ENCODE results near the gene GALP. TPM values are rescaled to one million over a fixed set of nuclear protein-coding genes. Genes with fewer than 3 reads are reported as not detected.
"Not testable (repeated sequence)": the region's sequence is repeated elsewhere in the genome, so short reads cannot be mapped to it uniquely, and the experiment has no call there.

Gene GALP
- total RNA-seq, 1 donor from 2014 or later = not detected

DNA sequence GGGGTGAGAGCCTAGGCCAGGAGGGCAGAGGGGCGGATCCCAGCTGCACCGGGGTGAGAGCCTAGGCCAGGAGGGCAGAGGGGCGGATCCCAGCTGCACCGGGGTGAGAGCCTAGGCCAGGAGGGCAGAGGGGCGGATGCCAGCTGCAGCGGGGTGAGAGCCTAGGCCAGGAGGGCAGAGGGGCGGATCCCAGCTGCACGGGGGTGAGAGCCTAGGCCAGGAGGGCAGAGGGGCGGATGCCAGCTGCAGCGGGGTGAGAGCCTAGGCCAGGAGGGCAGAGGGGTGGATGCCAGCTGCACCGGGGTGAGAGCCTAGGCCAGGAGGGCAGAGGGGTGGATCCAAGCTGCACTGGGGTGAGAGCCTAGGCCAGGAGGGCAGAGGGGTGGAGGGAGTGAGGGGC is 502 bp downstream of the GALP start:
- H3K36me3 Mint-ChIP-seq (ENCODE audit: low read depth); H3K9me3 Mint-ChIP-seq; H3K27ac Mint-ChIP-seq; DNase-seq (ENCODE audit: low spot score); intact Hi-C loops (cut with micrococcal nuclease); H3K27me3 Mint-ChIP-seq (ENCODE audit: low read depth); H3K4me1 Mint-ChIP-seq (ENCODE audit: low read depth); H3K4me3 Mint-ChIP-seq (ENCODE audit: low read depth): not testable (repeated sequence)

- H3K4me3 Mint-ChIP-seq (ENCODE audit: low read depth) = no peak overlapping the region
- DNase-seq (ENCODE audit: low spot score) = no peak
- H3K4me1 Mint-ChIP-seq (ENCODE audit: low read depth) = no peaks in the 10 kb centered on the region
- no peaks in the 10 kb centered on the region for H3K9me3 Mint-ChIP-seq
- no peaks in the 10 kb centered on the region for H3K36me3 Mint-ChIP-seq (ENCODE audit: low read depth)
- H3K27ac Mint-ChIP-seq = no peak overlapping the region
- H3K27me3 Mint-ChIP-seq (ENCODE audit: low read depth) = no peaks in the 10 kb centered on the region
- intact Hi-C loops (cut with micrococcal nuclease) = no loop called here
Observed at GRCh38 chr19:56176881-56177280, 1.1 kb downstream of the GALP start.

- H3K27me3 Mint-ChIP-seq (ENCODE audit: low read depth) = no peaks in the 10 kb centered on the region
- H3K27ac Mint-ChIP-seq = no peak overlapping the region
- H3K9me3 Mint-ChIP-seq = no peaks in the 10 kb centered on the region
- DNase-seq (ENCODE audit: low spot score) = no peak
- no peaks in the 10 kb centered on the region for H3K36me3 Mint-ChIP-seq (ENCODE audit: low read depth)
- H3K4me3 Mint-ChIP-seq (ENCODE audit: low read depth) = no peak overlapping the region
- intact Hi-C loops (cut with micrococcal nuclease) = no loop called here
- H3K4me1 Mint-ChIP-seq (ENCODE audit: low read depth) = no peaks in the 10 kb centered on the region
Observed at GRCh38 chr19:56177564-56178243, 1.9 kb downstream of the GALP start.

DNA sequence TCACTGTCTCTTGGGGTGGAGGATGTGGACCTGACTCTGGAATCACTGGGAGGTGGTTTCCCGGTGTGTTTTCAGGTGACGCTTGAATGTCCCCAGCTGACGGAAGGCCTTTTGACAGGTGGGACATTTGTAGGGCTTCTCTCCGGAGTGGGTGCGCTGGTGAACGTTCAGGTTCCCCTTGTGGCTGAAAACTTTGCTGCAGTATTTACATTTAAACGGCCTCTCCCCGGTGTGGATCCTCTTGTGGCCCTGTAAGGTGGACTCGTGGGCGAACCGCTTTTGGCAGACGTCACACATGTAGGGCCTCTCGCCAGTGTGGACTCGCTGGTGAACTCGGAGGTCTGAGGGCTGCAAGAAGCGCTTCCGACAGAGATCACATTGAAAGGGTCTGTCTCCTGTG is 14.0 kb downstream of the GALP start:
- H3K4me3 Mint-ChIP-seq (ENCODE audit: low read depth) = no peak overlapping the region
- H3K9me3 Mint-ChIP-seq = no peaks in the 10 kb centered on the region
- DNase-seq (ENCODE audit: low spot score) = no peak
- no peaks in the 10 kb centered on the region for H3K36me3 Mint-ChIP-seq (ENCODE audit: low read depth)
- no peak overlapping the region for H3K27ac Mint-ChIP-seq
- no peaks in the 10 kb centered on the region for H3K27me3 Mint-ChIP-seq (ENCODE audit: low read depth)
- H3K4me1 Mint-ChIP-seq (ENCODE audit: low read depth) = no peaks in the 10 kb centered on the region
- intact Hi-C loops (cut with micrococcal nuclease) = no loop called here

GRCh38 chr19:56191115-56191514 is 15.3 kb downstream of the GALP start:
- Mint-ChIP-seq H3K27me3 (ENCODE audit: low read depth) (no peaks in the 10 kb centered on the region), H3K4me3 (ENCODE audit: low read depth) (no peak overlapping the region), H3K9me3 (no peaks in the 10 kb centered on the region), H3K36me3 (ENCODE audit: low read depth) (no peaks in the 10 kb centered on the region), H3K27ac (no peak overlapping the region), H3K4me1 (ENCODE audit: low read depth) (no peaks in the 10 kb centered on the region)
- intact Hi-C loops (cut with micrococcal nuclease) = no loop called here
- no peak for DNase-seq (ENCODE audit: low spot score)

GRCh38 chr19:56191711-56192110 is 15.9 kb downstream of the GALP start:
- Mint-ChIP-seq H3K27ac (no peak overlapping the region), H3K27me3 (ENCODE audit: low read depth) (no peaks in the 10 kb centered on the region), H3K9me3 (no peaks in the 10 kb centered on the region), H3K4me1 (ENCODE audit: low read depth) (no peaks in the 10 kb centered on the region), H3K4me3 (ENCODE audit: low read depth) (no peak overlapping the region), H3K36me3 (ENCODE audit: low read depth) (no peaks in the 10 kb centered on the region)
- intact Hi-C loops (cut with micrococcal nuclease) = no loop called here
- no peak for DNase-seq (ENCODE audit: low spot score)

- H3K27me3 Mint-ChIP-seq (ENCODE audit: low read depth) = no peaks in the 10 kb centered on the region
- H3K9me3 Mint-ChIP-seq = no peaks in the 10 kb centered on the region
- H3K36me3 Mint-ChIP-seq (ENCODE audit: low read depth) = no peaks in the 10 kb centered on the region
- intact Hi-C loops (cut with micrococcal nuclease) = no loop called here
- no peaks in the 10 kb centered on the region for H3K4me1 Mint-ChIP-seq (ENCODE audit: low read depth)
- no peak overlapping the region for H3K4me3 Mint-ChIP-seq (ENCODE audit: low read depth)
- no peak overlapping the region for H3K27ac Mint-ChIP-seq
- DNase-seq (ENCODE audit: low spot score) = no peak
Observed at GRCh38 chr19:56193981-56194640, 18.3 kb downstream of the GALP start.

GRCh38 chr19:56197646-56198045 is 21.8 kb downstream of the GALP start, which contains the start of gene ZSCAN5B:
Gene ZSCAN5B, minus strand, starts transcription at chr19:56197783. Its CDS starts 4,731 bp downstream, at chr19:56193052.
- H3K4me1 Mint-ChIP-seq (ENCODE audit: low read depth); intact Hi-C loops (cut with micrococcal nuclease); H3K36me3 Mint-ChIP-seq (ENCODE audit: low read depth); H3K27ac Mint-ChIP-seq; H3K27me3 Mint-ChIP-seq (ENCODE audit: low read depth); H3K9me3 Mint-ChIP-seq; H3K4me3 Mint-ChIP-seq (ENCODE audit: low read depth); DNase-seq (ENCODE audit: low spot score): not testable (repeated sequence)

GRCh38 chr19:56199687-56200086 is 23.9 kb downstream of the GALP start:
- no peak overlapping the region for H3K4me3 Mint-ChIP-seq (ENCODE audit: low read depth)
- no peak overlapping the region for H3K27ac Mint-ChIP-seq
- H3K4me1 Mint-ChIP-seq (ENCODE audit: low read depth) = no peaks in the 10 kb centered on the region
- intact Hi-C loops (cut with micrococcal nuclease) = no loop called here
- DNase-seq (ENCODE audit: low spot score) = no peak
- H3K36me3 Mint-ChIP-seq (ENCODE audit: low read depth) = no peaks in the 10 kb centered on the region
- no peaks in the 10 kb centered on the region for H3K27me3 Mint-ChIP-seq (ENCODE audit: low read depth)
- no peaks in the 10 kb centered on the region for H3K9me3 Mint-ChIP-seq

DNA sequence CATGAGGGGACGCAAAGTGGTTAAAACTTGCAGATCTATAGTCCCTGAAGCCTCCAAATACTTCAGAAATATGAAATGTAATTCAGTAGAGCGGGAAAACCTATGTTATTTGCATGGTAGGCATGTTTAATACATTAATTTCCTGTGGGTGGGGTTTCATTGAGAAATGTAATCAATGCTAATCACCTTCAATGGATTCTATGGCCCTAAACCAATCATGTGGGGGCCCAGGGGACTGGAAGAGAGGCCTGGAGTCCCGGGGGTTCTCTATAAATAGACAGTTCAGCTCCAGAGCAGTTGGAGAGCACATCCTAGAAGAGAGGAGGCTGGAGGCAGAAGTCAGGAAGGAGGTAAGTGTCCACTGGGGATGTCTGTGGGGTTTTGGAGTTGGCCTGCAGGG is 26.2 kb downstream of the GALP start, which contains the start of gene ZSCAN5C:
TSS of gene ZSCAN5C (plus strand) at position 301 of the 400 bp plus-strand sequence. CDS start 3,641 bp downstream, outside the sequence.
- Mint-ChIP-seq H3K4me3 (ENCODE audit: low read depth) (no peak within 1 kb of the TSS), H3K9me3 (no peaks in the 10 kb centered on the region), H3K36me3 (ENCODE audit: low read depth) (no peaks in the 10 kb centered on the region), H3K4me1 (ENCODE audit: low read depth) (no peaks in the 10 kb centered on the region), H3K27me3 (ENCODE audit: low read depth) (no peaks in the 10 kb centered on the region), H3K27ac (no peak within 1 kb of the TSS)
- intact Hi-C loops (cut with micrococcal nuclease) = no loop called here
- DNase-seq (ENCODE audit: low spot score) = no peak

DNA sequence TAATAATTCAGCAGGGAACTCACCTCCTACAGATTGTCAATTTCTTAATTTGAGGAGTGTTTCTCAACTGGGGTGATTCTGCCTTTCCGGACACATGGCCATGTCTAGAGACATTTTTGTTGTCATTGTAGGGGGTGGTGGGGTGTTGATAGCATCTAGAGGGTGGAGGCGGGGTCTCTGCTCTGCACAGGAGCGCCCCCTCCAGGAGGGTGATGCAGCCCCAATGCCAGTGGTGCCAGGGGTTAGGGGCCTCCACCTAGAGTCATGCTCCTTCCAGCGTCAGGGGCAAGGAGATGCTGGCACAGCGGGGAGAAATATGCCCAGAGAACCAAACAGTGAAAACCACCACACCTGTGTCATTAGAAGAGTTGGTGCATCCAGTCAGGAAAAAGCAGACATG is 31.8 kb downstream of the GALP start:
- H3K4me1 Mint-ChIP-seq (ENCODE audit: low read depth); H3K36me3 Mint-ChIP-seq (ENCODE audit: low read depth); H3K27ac Mint-ChIP-seq; intact Hi-C loops (cut with micrococcal nuclease); H3K9me3 Mint-ChIP-seq; DNase-seq (ENCODE audit: low spot score); H3K27me3 Mint-ChIP-seq (ENCODE audit: low read depth); H3K4me3 Mint-ChIP-seq (ENCODE audit: low read depth): not testable (repeated sequence)

DNA sequence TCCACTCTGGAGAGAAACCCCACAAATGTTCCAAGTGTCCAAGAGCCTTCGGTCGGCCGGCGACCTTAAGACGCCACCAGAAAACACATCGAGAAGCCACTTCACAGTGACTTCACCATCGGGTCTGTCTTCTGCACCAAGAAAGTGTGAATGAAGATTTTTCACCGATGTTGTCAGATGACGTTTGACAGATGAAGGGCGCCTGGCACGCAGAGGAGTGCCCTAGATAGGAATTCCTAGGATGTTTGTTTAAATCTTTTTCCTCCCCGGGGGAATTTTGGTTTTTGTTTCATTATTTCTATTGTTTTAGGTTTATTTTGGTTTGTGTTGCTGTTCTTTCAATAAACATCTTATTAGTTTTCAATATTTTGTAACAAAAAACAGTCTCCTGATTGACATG is 33.3 kb downstream of the GALP start:
- no peak for DNase-seq (ENCODE audit: low spot score)
- no peak overlapping the region for H3K4me3 Mint-ChIP-seq (ENCODE audit: low read depth)
- H3K9me3 Mint-ChIP-seq = no peaks in the 10 kb centered on the region
- no peaks in the 10 kb centered on the region for H3K4me1 Mint-ChIP-seq (ENCODE audit: low read depth)
- H3K27ac Mint-ChIP-seq = no peak overlapping the region
- no peaks in the 10 kb centered on the region for H3K27me3 Mint-ChIP-seq (ENCODE audit: low read depth)
- H3K36me3 Mint-ChIP-seq (ENCODE audit: low read depth) = no peaks in the 10 kb centered on the region
- intact Hi-C loops (cut with micrococcal nuclease) = no loop called here

DNA sequence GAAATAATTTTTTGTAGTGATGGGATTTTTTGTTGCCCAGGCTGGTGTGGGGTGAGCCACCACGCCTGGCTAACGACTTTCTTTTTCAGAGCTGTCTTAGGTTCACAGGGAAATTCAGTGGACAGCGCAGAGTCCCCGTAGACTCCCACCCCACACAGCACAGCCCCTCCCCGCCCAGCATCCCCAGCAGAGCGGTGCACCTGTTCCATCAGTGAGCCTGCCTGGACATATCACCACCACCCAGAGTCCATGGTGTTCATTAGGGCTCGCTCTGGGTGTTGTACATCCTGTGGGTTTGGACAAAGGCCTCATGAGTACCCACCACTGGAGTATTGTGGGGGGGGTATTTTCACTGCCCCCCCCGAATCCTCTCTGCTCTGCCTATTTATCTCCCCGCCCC is 34.2 kb downstream of the GALP start:
- H3K36me3 Mint-ChIP-seq (ENCODE audit: low read depth); H3K4me1 Mint-ChIP-seq (ENCODE audit: low read depth); intact Hi-C loops (cut with micrococcal nuclease); DNase-seq (ENCODE audit: low spot score); H3K27ac Mint-ChIP-seq; H3K27me3 Mint-ChIP-seq (ENCODE audit: low read depth); H3K9me3 Mint-ChIP-seq; H3K4me3 Mint-ChIP-seq (ENCODE audit: low read depth): not testable (repeated sequence)
